ENCODE results near the gene PRICKLE2.
A peak's percentile ranks its signal among the peaks of the same experiment; 100 is the strongest.

Gene PRICKLE2

DNA sequence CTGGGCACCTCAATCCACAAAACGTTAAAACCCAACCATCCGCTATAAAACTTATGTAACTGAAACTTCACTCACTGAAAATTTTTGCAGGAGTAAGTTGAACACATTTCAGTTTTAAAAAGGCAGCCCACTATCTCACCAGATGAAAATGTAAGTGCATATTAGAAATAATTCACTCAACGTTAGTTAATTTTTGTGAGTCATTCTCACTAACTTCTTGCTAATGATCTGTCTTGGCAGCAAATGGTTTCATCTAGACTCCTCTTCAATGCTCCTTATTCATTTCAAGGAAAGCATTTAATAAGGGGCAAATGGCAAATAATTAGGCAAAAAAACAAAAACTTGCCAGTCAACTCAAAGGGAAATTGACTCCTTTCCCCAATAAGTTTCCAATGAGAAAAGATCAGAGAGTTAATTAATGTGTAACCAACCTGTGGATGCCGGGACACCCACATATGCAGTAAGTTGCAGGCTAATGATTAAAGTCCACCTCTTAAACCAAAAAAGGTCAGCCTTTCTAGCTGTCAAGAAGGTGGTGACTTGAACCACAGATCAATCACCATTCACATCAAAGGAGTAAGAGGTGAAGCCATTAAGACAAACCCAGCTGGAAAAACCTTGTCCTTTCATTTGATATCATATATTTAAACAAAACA lies 22.9 kb upstream of the PRICKLE2 start:
- H4K8ac ChIP-seq (ENCODE audit: low read depth, low read length), result no peak overlapping the region
- no peak overlapping the region for H3K4ac ChIP-seq (ENCODE audit: low read depth, low read length)
- H2BK5ac ChIP-seq (ENCODE audit: low read length), result no peak overlapping the region
- H2BK120ac ChIP-seq (ENCODE audit: low read depth, low read length), result no peak overlapping the region
- no peak overlapping the region for H3K4me2 ChIP-seq (ENCODE audit: low read length)
- no peak overlapping the region for H3K4me3 ChIP-seq (ENCODE audit: low read length)
- no peak overlapping the region for H4K5ac ChIP-seq (ENCODE audit: low read length)
- no peak for DNase-seq
- H3K27ac ChIP-seq (ENCODE audit: low read depth, low read length), result no peak overlapping the region
- H3K18ac ChIP-seq (ENCODE audit: low read length), result no peak overlapping the region
- no peaks in the 10 kb centered on the region for H3K36me3 ChIP-seq (ENCODE audit: control insufficient read depth, insufficient read depth, low read length)
- no peaks in the 10 kb centered on the region for H3K4me1 ChIP-seq (ENCODE audit: control insufficient read depth, low read depth, low read length)
- no CpG with 5 or more reads among the region's 4 CpGs for WGBS (ENCODE audit: extremely low coverage, insufficient coverage, low lambda C conversion rate)
- H3K9ac ChIP-seq (ENCODE audit: low read length), result no peak overlapping the region
- H3K56ac ChIP-seq (ENCODE audit: low read length), result no peak overlapping the region
- H2AK5ac ChIP-seq (ENCODE audit: low read length), result no peak overlapping the region
- H3K79me2 ChIP-seq (ENCODE audit: control insufficient read depth, insufficient read depth, low read length), result no peaks in the 10 kb centered on the region
- no peaks in the 10 kb centered on the region for H3K27me3 ChIP-seq (ENCODE audit: insufficient read depth, low read length, poor library complexity)
- H2BK15ac ChIP-seq (replicated peaks; ENCODE audit: low read depth), result no peak overlapping the region
- H3K23ac ChIP-seq (ENCODE audit: low read length), result no peak overlapping the region
- H3K79me1 ChIP-seq (ENCODE audit: low read length), result no peaks in the 10 kb centered on the region

GRCh38 chr3:64244011-64244942 lies 19.0 kb upstream of the PRICKLE2 start:
- Histone ChIP-seq H2BK5ac (ENCODE audit: low read length) (no peak overlapping the region), H4K5ac (ENCODE audit: low read length) (no peak overlapping the region), H3K79me2 (ENCODE audit: control insufficient read depth, insufficient read depth, low read length) (no peaks in the 10 kb centered on the region), H3K4me1 (ENCODE audit: control insufficient read depth, low read depth, low read length) (peaks cover 3% of the 10 kb centered on the region), H2BK120ac (ENCODE audit: low read depth, low read length) (no peak overlapping the region), H3K9ac (ENCODE audit: low read length) (no peak overlapping the region), H3K36me3 (ENCODE audit: control insufficient read depth, insufficient read depth, low read length) (no peaks in the 10 kb centered on the region), H3K4me3 (ENCODE audit: low read length) (no peak overlapping the region), H3K56ac (ENCODE audit: low read length) (no peak overlapping the region), H3K4ac (ENCODE audit: low read depth, low read length) (no peak overlapping the region), H3K27ac (ENCODE audit: low read depth, low read length) (no peak overlapping the region), H4K8ac (ENCODE audit: low read depth, low read length) (no peak overlapping the region), H3K4me2 (ENCODE audit: low read length) (no peak overlapping the region), H3K79me1 (ENCODE audit: low read length) (no peaks in the 10 kb centered on the region), H3K23ac (ENCODE audit: low read length) (no peak overlapping the region), H3K18ac (ENCODE audit: low read length) (no peak overlapping the region), H2BK15ac (replicated peaks; ENCODE audit: low read depth) (no peak overlapping the region), H3K27me3 (ENCODE audit: insufficient read depth, low read length, poor library complexity) (no peaks in the 10 kb centered on the region), H2AK5ac (ENCODE audit: low read length) (no peak overlapping the region)
- WGBS (ENCODE audit: extremely low coverage, insufficient coverage, low lambda C conversion rate), result no CpG with 5 or more reads among the region's 9 CpGs
- peak; percentile 74 for DNase-seq

GRCh38 chr3:64242435-64242834 lies 17.2 kb upstream of the PRICKLE2 start:
- no CpG with 5 or more reads among the region's 2 CpGs for WGBS (ENCODE audit: extremely low coverage, insufficient coverage, low lambda C conversion rate)
- Histone ChIP-seq H4K8ac (ENCODE audit: low read depth, low read length) (no peak overlapping the region), H3K4me2 (ENCODE audit: low read length) (no peak overlapping the region)

DNA sequence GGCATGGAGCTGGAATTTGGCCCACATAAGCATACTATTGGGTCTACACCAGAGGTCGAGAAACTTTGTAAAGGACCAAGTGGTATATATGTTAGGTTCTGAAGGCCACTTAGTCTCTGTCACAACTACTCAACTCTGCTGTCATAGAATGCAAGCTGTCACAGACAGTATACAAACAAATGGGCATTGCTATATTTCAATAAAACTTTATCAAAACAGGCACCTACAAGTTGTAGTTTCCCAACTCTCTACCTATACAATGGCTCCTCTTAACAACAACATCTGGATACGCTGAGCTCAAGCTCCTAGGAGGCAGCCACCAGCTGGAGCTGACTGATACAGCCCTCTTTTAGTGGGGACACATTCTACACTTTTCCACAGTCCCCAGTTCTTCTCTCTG lies 15.7 kb upstream of the PRICKLE2 start:
- H3K4me3 ChIP-seq (ENCODE audit: low read length), result no peak overlapping the region
- H3K27me3 ChIP-seq (ENCODE audit: insufficient read depth, low read length, poor library complexity), result no peaks in the 10 kb centered on the region
- no CpG with 5 or more reads among the region's 2 CpGs for WGBS (ENCODE audit: extremely low coverage, insufficient coverage, low lambda C conversion rate)
- H2AK5ac ChIP-seq (ENCODE audit: low read length), result no peak overlapping the region
- H4K8ac ChIP-seq (ENCODE audit: low read depth, low read length), result no peak overlapping the region
- no peaks in the 10 kb centered on the region for H3K36me3 ChIP-seq (ENCODE audit: control insufficient read depth, insufficient read depth, low read length)
- no peak overlapping the region for H4K5ac ChIP-seq (ENCODE audit: low read length)
- H3K27ac ChIP-seq (ENCODE audit: low read depth, low read length), result peak overlapping the region; percentile 24
- no peak overlapping the region for H2BK5ac ChIP-seq (ENCODE audit: low read length)
- no peaks in the 10 kb centered on the region for H3K79me1 ChIP-seq (ENCODE audit: low read length)
- no peak overlapping the region for H3K56ac ChIP-seq (ENCODE audit: low read length)
- no peak overlapping the region for H2BK15ac ChIP-seq (replicated peaks; ENCODE audit: low read depth)
- peak overlapping the region; percentile 94 for H3K18ac ChIP-seq (ENCODE audit: low read length)
- H3K23ac ChIP-seq (ENCODE audit: low read length), result no peak overlapping the region
- H2BK120ac ChIP-seq (ENCODE audit: low read depth, low read length), result peak overlapping the region; percentile 52
- no peak overlapping the region for H3K9ac ChIP-seq (ENCODE audit: low read length)
- DNase-seq, result no peak
- no peaks in the 10 kb centered on the region for H3K79me2 ChIP-seq (ENCODE audit: control insufficient read depth, insufficient read depth, low read length)
- H3K4me2 ChIP-seq (ENCODE audit: low read length), result no peak overlapping the region
- peaks cover 6% of the 10 kb centered on the region for H3K4me1 ChIP-seq (ENCODE audit: control insufficient read depth, low read depth, low read length)
- H3K4ac ChIP-seq (ENCODE audit: low read depth, low read length), result no peak overlapping the region

More at GRCh38 chr3:64242435-64242834, 17.2 kb upstream of the PRICKLE2 start:
- Histone ChIP-seq H3K4ac (ENCODE audit: low read depth, low read length) (no peak overlapping the region), H3K9ac (ENCODE audit: low read length) (no peak overlapping the region), H3K79me2 (ENCODE audit: control insufficient read depth, insufficient read depth, low read length) (no peaks in the 10 kb centered on the region), H2AK5ac (ENCODE audit: low read length) (no peak overlapping the region), H3K4me1 (ENCODE audit: control insufficient read depth, low read depth, low read length) (peaks cover 6% of the 10 kb centered on the region), H3K56ac (ENCODE audit: low read length) (no peak overlapping the region), H3K79me1 (ENCODE audit: low read length) (no peaks in the 10 kb centered on the region), H4K5ac (ENCODE audit: low read length) (no peak overlapping the region), H2BK15ac (replicated peaks; ENCODE audit: low read depth) (peak overlapping the region; percentile 60), H3K36me3 (ENCODE audit: control insufficient read depth, insufficient read depth, low read length) (no peaks in the 10 kb centered on the region), H3K27ac (ENCODE audit: low read depth, low read length) (no peak overlapping the region), H3K27me3 (ENCODE audit: insufficient read depth, low read length, poor library complexity) (no peaks in the 10 kb centered on the region), H3K23ac (ENCODE audit: low read length) (no peak overlapping the region), H2BK120ac (ENCODE audit: low read depth, low read length) (no peak overlapping the region), H3K18ac (ENCODE audit: low read length) (no peak overlapping the region), H2BK5ac (ENCODE audit: low read length) (no peak overlapping the region), H3K4me3 (ENCODE audit: low read length) (no peak overlapping the region)
- no peak for DNase-seq

- no peak overlapping the region for H4K5ac ChIP-seq (ENCODE audit: low read length)
- H4K8ac ChIP-seq (ENCODE audit: low read depth, low read length), result no peak overlapping the region
- H2BK15ac ChIP-seq (replicated peaks; ENCODE audit: low read depth), result peak overlapping the region; percentile 47
- H3K23ac ChIP-seq (ENCODE audit: low read length), result no peak overlapping the region
- H3K9ac ChIP-seq (ENCODE audit: low read length), result no peak overlapping the region
- no peak overlapping the region for H3K4me3 ChIP-seq (ENCODE audit: low read length)
- H3K18ac ChIP-seq (ENCODE audit: low read length), result peak overlapping the region; percentile 94
- no peaks in the 10 kb centered on the region for H3K27me3 ChIP-seq (ENCODE audit: insufficient read depth, low read length, poor library complexity)
- H3K36me3 ChIP-seq (ENCODE audit: control insufficient read depth, insufficient read depth, low read length), result no peaks in the 10 kb centered on the region
- H3K79me1 ChIP-seq (ENCODE audit: low read length), result no peaks in the 10 kb centered on the region
- no peak overlapping the region for H3K4ac ChIP-seq (ENCODE audit: low read depth, low read length)
- no peak overlapping the region for H3K4me2 ChIP-seq (ENCODE audit: low read length)
- no peaks in the 10 kb centered on the region for H3K79me2 ChIP-seq (ENCODE audit: control insufficient read depth, insufficient read depth, low read length)
- DNase-seq, result peak; percentile 70
- peaks cover 6% of the 10 kb centered on the region for H3K4me1 ChIP-seq (ENCODE audit: control insufficient read depth, low read depth, low read length)
- no peak overlapping the region for H2AK5ac ChIP-seq (ENCODE audit: low read length)
- no CpG with 5 or more reads among the region's 3 CpGs for WGBS (ENCODE audit: extremely low coverage, insufficient coverage, low lambda C conversion rate)
- no peak overlapping the region for H2BK5ac ChIP-seq (ENCODE audit: low read length)
- peak overlapping the region; percentile 24 for H3K27ac ChIP-seq (ENCODE audit: low read depth, low read length)
- no peak overlapping the region for H3K56ac ChIP-seq (ENCODE audit: low read length)
- H2BK120ac ChIP-seq (ENCODE audit: low read depth, low read length), result no peak overlapping the region
Observed at GRCh38 chr3:64240396-64240795, 15.1 kb upstream of the PRICKLE2 start.
